H1 (cell line): Measurements from ENCODE around the gene ASB1. TPM values are rescaled to one million over a fixed set of nuclear protein-coding genes. Genes with fewer than 3 reads are reported as not detected.

Source experiments
- CTCF ChIA-PET: fragments of 300-600 bp; sonication (Branson Sonifier 250); formaldehyde crosslinking; loops from one replicate; lab custom pipeline; 2021; ENCODE audit not compliant: partially characterized antibody; lab: Charles Lee
- POLR2A ChIA-PET: fragments of 300-600 bp; sonication (Branson Sonifier 250); formaldehyde crosslinking; loops from one replicate; lab custom pipeline; 2021; ENCODE audit warnings: inconsistent platforms; ENCODE audit not compliant: partially characterized antibody; lab: Charles Lee
- DNase-seq, 2 experiments: peaks; one replicate each; pipeline versions ENCODE4 v3.0.0 to v3.0.0-alpha.2; 2010 to 2022; ENCODE audit warnings: low spot score in 2 of 2, low read depth in 1 of 2, mixed read lengths in 1 of 2
- FAIRE-seq: peaks from 2 replicates; lab custom pipeline; 2011; peaks lifted over from hg19 to GRCh38; lab: Jason Lieb, UNC
- H2AFZ ChIP-seq: 2 replicates; pipeline ENCODE4 v1.8.1; 2012; ENCODE audit warnings: low read length, inconsistent platforms
- H2AK5ac ChIP-seq: 2 replicates; pipeline ENCODE4 v1.6.1; 2013; ENCODE audit warnings: low read depth, low read length
- H2BK120ac ChIP-seq: replicated peaks from 2 replicates; pipeline ENCODE3; 2013; ENCODE audit warnings: low read depth, low read length, inconsistent platforms
- H2BK12ac ChIP-seq: 2 replicates; pipeline ENCODE4 v1.6.1; 2013; ENCODE audit warnings: low read depth, low read length
- H2BK15ac ChIP-seq: 2 replicates; pipeline ENCODE4 v1.6.1; 2013; ENCODE audit warnings: low read length
- H2BK20ac ChIP-seq: 2 replicates; pipeline ENCODE4 v1.6.1; 2013; ENCODE audit warnings: low read length
- H2BK5ac ChIP-seq: 2 replicates; pipeline ENCODE4 v1.6.1; 2013; ENCODE audit warnings: low read depth, low read length
- H3K14ac ChIP-seq: 2 replicates; pipeline ENCODE4 v1.6.1; 2013; ENCODE audit warnings: inconsistent platforms; ENCODE audit not compliant: insufficient read length
- H3K18ac ChIP-seq: 2 replicates; pipeline ENCODE4 v1.6.1; 2013; ENCODE audit warnings: low read length; ENCODE audit errors: extremely low read depth
- H3K23ac ChIP-seq: 2 replicates; pipeline ENCODE4 v1.6.1; 2013; ENCODE audit warnings: inconsistent platforms; ENCODE audit not compliant: insufficient read length
- H3K23me2 ChIP-seq: 2 replicates; pipeline ENCODE4 v1.6.1; 2013; ENCODE audit warnings: low read depth, low read length
- H3K27ac ChIP-seq: 2 replicates; pipeline ENCODE4 v1.6.1; 2011; ENCODE audit warnings: low read depth, low read length, inconsistent platforms
- H3K27me3 ChIP-seq, 4 experiments: replicated peaks in 1 of 4; 1 replicate in 1 of 4; 2 replicates in 3 of 4; pipeline versions ENCODE4 v1.6.1 to v1.8.1; 2011 to 2013; ENCODE audit warnings: low read length in 3 of 4, mild to moderate bottlenecking in 3 of 4, inconsistent platforms in 2 of 4, mixed read lengths in 2 of 4, moderate library complexity in 1 of 4; ENCODE audit not compliant: control insufficient read depth in 3 of 4, insufficient read depth in 3 of 4; ENCODE audit errors: extremely low read depth in 1 of 4
- H3K36me3 ChIP-seq, 4 experiments: 2 replicates each; pipeline versions ENCODE4 v1.6.1 to v1.8.1; 2011 to 2013; ENCODE audit warnings: mild to moderate bottlenecking in 4 of 4, low read length in 3 of 4, moderate library complexity in 2 of 4, control low read depth in 1 of 4, inconsistent platforms in 1 of 4; ENCODE audit not compliant: insufficient read depth in 4 of 4, control insufficient read depth in 2 of 4
- H3K4ac ChIP-seq: replicated peaks from 2 replicates; pipeline ENCODE3; 2013; ENCODE audit warnings: low read length, low read depth, mixed read lengths, inconsistent platforms; ENCODE audit not compliant: insufficient read length
- H3K4me1 ChIP-seq, 4 experiments: replicated peaks in 1 of 4; 1 replicate in 1 of 4; 2 replicates in 3 of 4; pipeline versions ENCODE4 v1.6.1 to v1.8.1; 2011 to 2013; ENCODE audit warnings: low read length in 3 of 4, inconsistent platforms in 2 of 4, mixed read lengths in 1 of 4; ENCODE audit not compliant: insufficient read depth in 4 of 4, control insufficient read depth in 3 of 4
- H3K4me2 ChIP-seq, 2 experiments: 2 replicates each; pipeline versions ENCODE4 v1.6.1 to v1.8.1; 2011 to 2013; ENCODE audit warnings: low read depth in 2 of 2, low read length in 2 of 2, control low read depth in 1 of 2, inconsistent platforms in 1 of 2, mild to moderate bottlenecking in 1 of 2; ENCODE audit not compliant: insufficient read depth in 1 of 2
- H3K4me3 ChIP-seq, 4 experiments: fragments of 200-600, 300-600 bp in 1 of 4; sonication (generic), shearing (Covaris generic), sonication (Bioruptor Twin) in 1 of 4; 2 replicates each; pipeline versions ENCODE4 v1.5.1 to v1.8.1; 2011 to 2016; ENCODE audit warnings: low read length in 4 of 4, low read depth in 3 of 4, control low read depth in 2 of 4, inconsistent platforms in 2 of 4, mild to moderate bottlenecking in 2 of 4, mixed read lengths in 1 of 4, moderate library complexity in 1 of 4; ENCODE audit not compliant: insufficient read depth in 2 of 4; ENCODE audit errors: extremely low read depth in 1 of 4
- H3K56ac ChIP-seq: replicated peaks from 2 replicates; pipeline ENCODE3; 2013; ENCODE audit warnings: low read depth, mild to moderate bottlenecking, mixed read lengths, low read length, inconsistent platforms; ENCODE audit not compliant: insufficient read length
- H3K79me1 ChIP-seq: 2 replicates; pipeline ENCODE4 v1.6.1; 2013; ENCODE audit warnings: low read depth, low read length, control low read depth
- H3K79me2 ChIP-seq, 2 experiments: 2 replicates each; pipeline versions ENCODE4 v1.6.1 to v1.8.1; 2012 to 2013; ENCODE audit warnings: low read length in 2 of 2, mild to moderate bottlenecking in 2 of 2, inconsistent platforms in 1 of 2; ENCODE audit not compliant: insufficient read depth in 2 of 2, control insufficient read depth in 1 of 2
- H3K9ac ChIP-seq, 4 experiments: replicated peaks in 1 of 4; 1 replicate in 1 of 4; 2 replicates in 3 of 4; pipeline versions ENCODE4 v1.6.1 to v1.8.1; 2011 to 2013; ENCODE audit warnings: low read depth in 3 of 4, low read length in 3 of 4, control low read depth in 2 of 4, mild to moderate bottlenecking in 2 of 4, moderate library complexity in 2 of 4, inconsistent platforms in 1 of 4; ENCODE audit errors: extremely low read depth in 1 of 4
- H3K9me3 ChIP-seq, 2 experiments: 2 replicates each; pipeline versions ENCODE4 v1.6.1 to v1.8.1; 2012 to 2013; ENCODE audit warnings: mild to moderate bottlenecking in 2 of 2, moderate library complexity in 2 of 2, control low read depth in 1 of 2, inconsistent platforms in 1 of 2, low read depth in 1 of 2, low read length in 1 of 2, mixed read lengths in 1 of 2; ENCODE audit not compliant: insufficient read depth in 2 of 2
- H4K20me1 ChIP-seq, 2 experiments: replicated peaks in 1 of 2; 2 replicates each; pipeline versions ENCODE3 to v1.8.1; 2011 to 2013; ENCODE audit warnings: inconsistent platforms in 2 of 2, low read length in 2 of 2, mild to moderate bottlenecking in 1 of 2; ENCODE audit not compliant: insufficient read depth in 2 of 2, control insufficient read depth in 1 of 2
- H4K5ac ChIP-seq: 2 replicates; pipeline ENCODE4 v1.6.1; 2013; ENCODE audit warnings: low read length, low read depth, mixed read lengths, inconsistent platforms; ENCODE audit not compliant: insufficient read length
- H4K8ac ChIP-seq: 2 replicates; pipeline ENCODE4 v1.8.0; 2013; ENCODE audit warnings: mild to moderate bottlenecking, moderate library complexity, low read length, inconsistent platforms; ENCODE audit not compliant: insufficient read depth; ENCODE audit errors: extremely low read depth
- H4K91ac ChIP-seq: replicated peaks from 2 replicates; pipeline ENCODE3; 2013; ENCODE audit warnings: low read length, mixed read lengths, inconsistent platforms; ENCODE audit not compliant: insufficient read length
- GTF2F1 ChIP-seq: IDR thresholded peaks from 2 replicates; pipeline ENCODE4 v1.6.1; 2012; ENCODE audit warnings: low read depth, low read length, improper control_type of control experiment, borderline replicate concordance
- HDAC6 ChIP-seq: IDR thresholded peaks from one replicate; pipeline ENCODE4 v1.7.1; 2012; ENCODE audit warnings: low read depth, mild to moderate bottlenecking, inconsistent platforms, low read length, moderate library complexity
- MAX ChIP-seq: IDR thresholded peaks from 2 replicates; pipeline ENCODE4 v1.6.1; 2012; ENCODE audit warnings: inconsistent platforms
- USF2 ChIP-seq: IDR thresholded peaks from 2 replicates; pipeline ENCODE4 v1.6.1; 2011; ENCODE audit warnings: low read length, improper control_type of control experiment
- WGBS, 2 experiments: shearing (Covaris generic) in 1 of 2; methylation state at CpG; one replicate each; pipeline versions ENCODE4 v1.1.6 to v1.1.7; 2013 to 2015; ENCODE audit warnings: low lambda C conversion rate in 2 of 2, mixed read lengths in 2 of 2, inconsistent platforms in 1 of 2, low coverage in 1 of 2, missing lambda C conversion rate in 1 of 2; ENCODE audit not compliant: insufficient replicate concordance in 2 of 2, insufficient coverage in 1 of 2, insufficient read length in 1 of 2; ENCODE audit errors: extremely low coverage in 1 of 2, missing lambda C conversion rate in 1 of 2; 5-methylcytosine and 5-hydroxymethylcytosine counted together
- polyA plus RNA-seq, 7 experiments: library from polyadenylated mRNA; depleted of rRNA in 3 of 7; stranded (reverse) in 5 of 7; unstranded in 2 of 7; fragments of >200 nt in 5 of 7; fragments of 200-250 nt in 2 of 7; gene quantifications; 1 replicate in 5 of 7; 2 replicates in 1 of 7; 4 replicates in 1 of 7; pipeline versions ENCODE4 v1.2.1 to v1.2.3, GENCODE V29; 2011 to 2013; ENCODE audit warnings: missing spikeins in 2 of 7, mixed read lengths in 2 of 7
- total RNA-seq: library from RNA; stranded (reverse); fragmentation: NEBNext Ultra II Directional; extraction: Animal tissue kit (Norgen Biotek cat#: 25700); gene quantifications from 2 replicates; pipeline ENCODE4 v1.2.1, GENCODE V29; 2021

The ASB1 gene
- total and polyA plus RNA-seq, 2 of the 8 experiments (the other 6 are each of a cell fraction or from before 2014, with no cell fraction given): 24.1 to 36.0 TPM

GRCh38 chr2:238401551-238401950, 25.2 kb upstream of the ASB1 start:
- POLR2A ChIA-PET: no interaction called here
- Histone ChIP-seq H3K4ac (no peak overlapping the region), H2AFZ (no peak overlapping the region), H4K20me1 (no peaks in the 10 kb centered on the region), H2AK5ac (no peak overlapping the region), H3K27me3 (no peaks in the 10 kb centered on the region), H4K8ac (no peak overlapping the region), H3K4me3 (no peak overlapping the region), H4K5ac (no peak overlapping the region), H2BK120ac (no peak overlapping the region), H3K56ac (no peak overlapping the region), H2BK20ac (no peak overlapping the region), H3K27ac (no peak overlapping the region), H3K36me3 (no peaks in the 10 kb centered on the region), H3K23ac (no peak overlapping the region), H2BK15ac (no peak overlapping the region), H3K18ac (no peak overlapping the region), H3K23me2 (no peaks in the 10 kb centered on the region), H3K79me1 (peaks cover 4% of the 10 kb centered on the region; the same call in 1 of the 2 replicates), H2BK12ac (no peak overlapping the region), H3K9ac (no peak overlapping the region), H3K4me1 (peaks cover 0 to 12% (median 4%) of the 10 kb centered on the region in 4 experiments; a peak in 5 of 7 replicates), H4K91ac (no peak overlapping the region), H3K4me2 (no peak overlapping the region), H3K9me3 (no peaks in the 10 kb centered on the region), H2BK5ac (no peak overlapping the region), H3K79me2 (no peaks in the 10 kb centered on the region), H3K14ac (no peak overlapping the region)
- DNase-seq (no peak), FAIRE-seq (no peak)
- WGBS, 2 experiments: 93% methylated on average over 8 of the region's 8 CpGs; no CpG with 5 or more reads in 1 of the 2 experiments
- TF ChIP-seq HDAC6 (no peak), MAX (no peak), GTF2F1 (no peak), USF2 (no peak)
- CTCF ChIA-PET: interaction anchor here (1.0 to 1.4 kb wide), 2 partner anchors 10 to 31 kb away, joined by 4 to 5 read pairs; no protein-coding TSS in a partner anchor
